Kidney epithelial cell (primary cell): ENCODE data around the gene ARHGAP6. TPM values are rescaled to one million over a fixed set of nuclear protein-coding genes. Genes with fewer than 3 reads are reported as not detected.

ENCODE experiments used
- DNase-seq: peaks from one replicate; pipeline ENCODE4 v3.0.0-alpha.2; 2010; ENCODE audit warnings: low read depth
- H3K27me3 ChIP-seq: 2 replicates; pipeline ENCODE4 v1.6.0; 2011; ENCODE audit warnings: low read length; ENCODE audit not compliant: control insufficient read depth, insufficient read depth
- H3K36me3 ChIP-seq: 2 replicates; pipeline ENCODE4 v1.5.1; 2011; ENCODE audit warnings: low read length; ENCODE audit not compliant: control insufficient read depth, insufficient read depth
- H3K4me3 ChIP-seq: 2 replicates; pipeline ENCODE4 v1.5.1; 2011; ENCODE audit warnings: low read depth, mild to moderate bottlenecking, control low read depth, low read length
- total RNA-seq: library from RNA; depleted of rRNA; stranded (reverse); fragments of >200 nt; gene quantifications from 2 replicates; pipeline ENCODE4 v1.2.3, GENCODE V29; 2015
- TF ChIP-seq, protein P1 (sequence below): IDR thresholded peaks from 2 replicates; pipeline ENCODE4 v1.5.1; 2011; ENCODE audit warnings: mild to moderate bottlenecking, moderate library complexity, low read length, control low read depth, inconsistent platforms; ENCODE audit not compliant: insufficient read depth, poor library complexity, severe bottlenecking

ARHGAP6 gene
- total RNA-seq, 1 donor from 2014 or later, result 1.7 TPM

DNA sequence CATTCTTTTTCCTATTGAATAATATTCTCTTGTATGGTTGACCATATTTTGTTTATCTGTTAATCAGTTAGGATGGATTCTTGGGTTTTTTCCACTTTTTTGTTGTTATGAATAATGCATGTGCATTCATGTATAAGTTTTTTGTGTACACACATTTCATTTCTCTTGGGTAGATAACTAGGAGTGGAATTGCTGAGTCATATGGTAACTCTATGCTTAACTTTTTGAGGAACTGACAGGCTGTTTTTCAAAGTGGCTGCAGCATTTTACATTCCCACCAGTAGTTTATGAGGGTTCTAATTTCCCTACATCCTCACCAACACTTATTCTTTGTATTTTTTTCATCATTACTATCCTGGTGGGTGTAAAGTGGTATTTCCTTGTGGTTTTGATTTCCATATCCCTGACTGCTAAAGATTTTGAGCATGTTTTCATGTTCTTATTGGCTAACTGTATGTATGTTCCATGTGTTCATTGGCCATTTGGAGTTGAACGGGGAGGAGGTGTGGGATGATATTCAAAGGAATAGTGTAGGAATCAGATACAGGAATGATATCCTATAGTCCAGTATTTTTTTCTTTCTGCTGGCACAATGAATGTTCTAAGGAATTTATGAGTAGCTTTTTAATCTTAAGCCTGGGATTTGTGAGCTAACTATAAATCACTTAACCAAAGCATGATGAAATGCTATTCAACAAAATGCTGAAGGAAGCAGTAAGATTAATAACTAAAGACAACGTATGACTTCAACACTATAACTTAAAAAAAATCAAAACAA lies 258.2 kb downstream of the ARHGAP6 start:
- DNase-seq, result no peak
- TF ChIP-seq, protein P1, sequence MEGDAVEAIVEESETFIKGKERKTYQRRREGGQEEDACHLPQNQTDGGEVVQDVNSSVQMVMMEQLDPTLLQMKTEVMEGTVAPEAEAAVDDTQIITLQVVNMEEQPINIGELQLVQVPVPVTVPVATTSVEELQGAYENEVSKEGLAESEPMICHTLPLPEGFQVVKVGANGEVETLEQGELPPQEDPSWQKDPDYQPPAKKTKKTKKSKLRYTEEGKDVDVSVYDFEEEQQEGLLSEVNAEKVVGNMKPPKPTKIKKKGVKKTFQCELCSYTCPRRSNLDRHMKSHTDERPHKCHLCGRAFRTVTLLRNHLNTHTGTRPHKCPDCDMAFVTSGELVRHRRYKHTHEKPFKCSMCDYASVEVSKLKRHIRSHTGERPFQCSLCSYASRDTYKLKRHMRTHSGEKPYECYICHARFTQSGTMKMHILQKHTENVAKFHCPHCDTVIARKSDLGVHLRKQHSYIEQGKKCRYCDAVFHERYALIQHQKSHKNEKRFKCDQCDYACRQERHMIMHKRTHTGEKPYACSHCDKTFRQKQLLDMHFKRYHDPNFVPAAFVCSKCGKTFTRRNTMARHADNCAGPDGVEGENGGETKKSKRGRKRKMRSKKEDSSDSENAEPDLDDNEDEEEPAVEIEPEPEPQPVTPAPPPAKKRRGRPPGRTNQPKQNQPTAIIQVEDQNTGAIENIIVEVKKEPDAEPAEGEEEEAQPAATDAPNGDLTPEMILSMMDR, result no peak
- H3K36me3 ChIP-seq, result no peaks in the 10 kb centered on the region
- no peaks in the 10 kb centered on the region for H3K27me3 ChIP-seq
- no peak overlapping the region for H3K4me3 ChIP-seq

DNA sequence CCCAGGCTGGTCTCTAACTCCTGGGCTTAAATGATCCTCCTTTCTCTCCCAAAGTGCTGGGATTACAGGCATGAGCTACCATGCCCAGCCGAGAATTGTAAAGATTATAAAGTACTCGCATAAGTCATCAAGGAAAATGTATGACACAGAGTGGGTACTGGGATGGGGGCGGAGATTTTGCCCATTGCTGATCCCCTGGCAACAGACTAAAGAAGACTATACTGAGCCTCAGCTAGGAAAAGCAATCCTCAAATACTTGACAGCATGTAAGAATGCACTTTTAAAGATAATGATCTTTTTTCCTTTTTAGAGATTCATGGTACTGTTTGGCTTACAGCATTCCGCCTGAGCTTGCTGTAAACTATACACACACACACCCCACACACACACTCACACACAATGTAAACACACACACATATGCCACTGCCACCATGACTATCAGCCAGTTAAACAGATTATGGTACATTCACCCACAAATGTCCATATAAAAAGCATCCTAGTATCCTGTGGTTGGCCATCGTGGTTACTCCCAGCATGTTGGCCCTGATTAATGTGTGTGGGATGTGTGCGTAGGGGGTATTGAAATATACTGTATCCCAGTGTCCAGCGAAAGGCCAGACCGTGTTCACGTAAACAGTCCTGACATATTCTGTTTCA lies 259.5 kb downstream of the ARHGAP6 start:
- DNase-seq, result no peak

DNA sequence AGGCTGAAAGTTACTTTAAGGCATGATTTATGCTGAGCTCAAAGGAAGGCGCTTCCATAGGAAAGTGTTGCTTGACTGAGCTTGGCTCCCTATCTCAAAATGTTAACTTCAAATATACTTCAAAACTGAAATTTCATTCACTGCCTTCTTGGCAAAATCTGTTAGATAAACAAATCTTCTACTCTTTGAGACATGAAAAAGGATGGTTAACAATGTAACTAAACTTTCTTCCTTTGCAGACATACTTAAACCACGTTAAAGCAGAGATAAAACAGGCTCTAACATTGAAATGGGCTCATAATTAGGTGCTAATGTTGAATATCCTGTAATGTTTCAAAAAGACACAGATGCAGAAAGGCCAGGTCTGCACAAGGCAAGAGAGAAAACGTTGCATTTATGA lies 262.1 kb downstream of the ARHGAP6 start:
- Histone ChIP-seq H3K4me3 (no peak overlapping the region), H3K36me3 (no peaks in the 10 kb centered on the region), H3K27me3 (no peaks in the 10 kb centered on the region)
- TF ChIP-seq, protein P1, result no peak
- no peak for DNase-seq

More for the DNA sequence above, 259.5 kb downstream of the ARHGAP6 start:
- H3K4me3 ChIP-seq, result no peak overlapping the region
- no peaks in the 10 kb centered on the region for H3K36me3 ChIP-seq
- no peaks in the 10 kb centered on the region for H3K27me3 ChIP-seq
- TF ChIP-seq, protein P1, result no peak

DNA sequence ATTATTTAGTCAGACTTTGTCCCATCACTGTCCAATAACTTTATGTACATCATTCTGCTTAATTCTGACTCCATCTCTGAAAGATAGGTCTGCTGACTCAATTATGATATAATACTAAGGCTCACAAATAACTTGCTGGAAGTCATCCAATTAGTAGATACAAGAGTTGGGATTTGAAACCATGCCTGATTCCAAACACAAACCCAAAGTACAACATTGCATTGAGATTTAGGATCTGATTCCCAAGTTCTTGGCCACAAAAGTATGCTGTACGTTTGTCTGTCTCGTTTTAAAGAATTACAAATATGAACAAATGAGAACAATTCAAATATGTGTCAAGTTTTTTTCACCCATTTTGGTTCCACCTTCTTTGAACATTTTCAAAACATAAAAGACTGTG lies 263.8 kb downstream of the ARHGAP6 start:
- no peaks in the 10 kb centered on the region for H3K36me3 ChIP-seq
- no peak overlapping the region for H3K4me3 ChIP-seq
- no peak for DNase-seq
- H3K27me3 ChIP-seq, result no peaks in the 10 kb centered on the region
- TF ChIP-seq, protein P1, result no peak

DNA sequence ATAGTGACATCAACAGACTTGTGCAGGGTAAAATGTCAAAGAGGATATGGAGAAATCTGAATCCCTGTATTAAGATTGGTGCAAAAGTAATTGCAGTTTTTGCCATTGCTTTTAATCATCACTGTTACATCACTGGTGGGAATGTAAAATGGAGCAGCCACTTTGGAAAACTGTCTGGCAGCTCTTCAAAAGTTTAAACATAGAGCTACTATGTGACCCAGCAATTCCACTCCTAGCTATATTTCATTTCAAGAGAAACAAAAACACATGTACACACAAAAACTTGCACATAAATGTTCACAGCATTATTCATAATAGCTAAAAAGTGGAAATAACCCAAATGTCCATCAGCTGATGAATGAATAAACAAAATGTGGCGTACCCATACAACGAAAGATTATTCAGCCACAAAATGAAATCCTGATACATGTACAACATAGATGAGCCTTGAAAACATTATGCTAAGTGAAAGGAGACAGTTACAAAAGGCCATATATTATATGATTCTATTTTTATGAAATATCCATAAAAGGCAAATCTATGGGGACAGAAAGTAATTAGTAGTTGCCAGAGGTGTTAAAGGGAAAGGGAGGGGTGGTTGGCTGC lies 266.1 kb downstream of the ARHGAP6 start:
- H3K27me3 ChIP-seq, result no peaks in the 10 kb centered on the region
- TF ChIP-seq, protein P1, result no peak
- H3K36me3 ChIP-seq, result no peaks in the 10 kb centered on the region
- no peak overlapping the region for H3K4me3 ChIP-seq
- no peak for DNase-seq
